OCI-LY1 (cell line): ENCODE data around the gene RAP1B.

ENCODE experiments used
- H2AFZ ChIP-seq: fragments of 200-600 bp; sonication (generic), shearing (Covaris generic); 2 replicates; pipeline ENCODE4 v1.6.0; 2014; ENCODE audit warnings: antibody characterized with exemption, mild to moderate bottlenecking, low read length
- H3F3A ChIP-seq: fragments of 200-600 bp; sonication (generic), shearing (Covaris generic); 2 replicates; pipeline ENCODE4 v1.6.0; 2014; ENCODE audit warnings: mild to moderate bottlenecking, antibody characterized with exemption, low read length, moderate library complexity; ENCODE audit not compliant: insufficient read depth
- H3K27ac ChIP-seq: fragments of 200-600 bp; sonication (generic); 2 replicates; pipeline ENCODE4 v1.5.1; 2014; ENCODE audit warnings: low read length, mixed run types, mild to moderate bottlenecking, low read depth; ENCODE audit not compliant: poor library complexity, severe bottlenecking
- H3K27me3 ChIP-seq: fragments of 200-600 bp; sonication (generic); 2 replicates; pipeline ENCODE4 v1.6.0; 2014; ENCODE audit warnings: antibody characterized with exemption, mild to moderate bottlenecking, low read length, moderate library complexity; ENCODE audit not compliant: insufficient read depth
- H3K36me3 ChIP-seq: fragments of 200-600 bp; sonication (generic); 2 replicates; pipeline ENCODE4 v1.6.1; 2014; ENCODE audit warnings: mild to moderate bottlenecking, antibody characterized with exemption, low read length, moderate library complexity, mixed read lengths; ENCODE audit not compliant: insufficient read depth
- H3K4me1 ChIP-seq: fragments of 200-600 bp; sonication (generic); 2 replicates; pipeline ENCODE4 v1.5.1; 2014; ENCODE audit warnings: mild to moderate bottlenecking, low read length, moderate library complexity; ENCODE audit not compliant: insufficient read depth, severe bottlenecking
- H3K4me2 ChIP-seq: fragments of 200-600 bp; sonication (generic), shearing (Covaris generic); 2 replicates; pipeline ENCODE4 v1.6.1; 2014; ENCODE audit warnings: low read length
- H3K4me3 ChIP-seq: fragments of 200-600 bp; sonication (generic); 2 replicates; pipeline ENCODE4 v1.5.1; 2014; ENCODE audit warnings: low read length, low read depth, mild to moderate bottlenecking, mixed read lengths; ENCODE audit not compliant: poor library complexity, severe bottlenecking
- H3K79me2 ChIP-seq: fragments of 200-600 bp; shearing (Covaris generic); 2 replicates; pipeline ENCODE4 v1.6.1; 2016; ENCODE audit warnings: mixed run types, low read length, mixed read lengths; ENCODE audit not compliant: insufficient read depth
- H3K9ac ChIP-seq: fragments of 200-600 bp; sonication (generic), shearing (Covaris generic); 2 replicates; pipeline ENCODE4 v1.6.1; 2014; ENCODE audit warnings: mild to moderate bottlenecking, low read length, mixed read lengths
- H3K9me2 ChIP-seq: fragments of 200-600 bp; sonication (generic), shearing (Covaris generic); 2 replicates; pipeline ENCODE4 v1.6.1; 2014; ENCODE audit warnings: low read depth, mild to moderate bottlenecking, low read length, mixed read lengths
- H3K9me3 ChIP-seq: fragments of 200-600 bp; shearing (Covaris generic); 2 replicates; pipeline ENCODE4 v1.6.1; 2014; ENCODE audit warnings: low read length, mixed read lengths
- H4K20me1 ChIP-seq: fragments of 200-600 bp; sonication (generic), shearing (Covaris generic); 2 replicates; pipeline ENCODE4 v1.6.0; 2016; ENCODE audit warnings: mild to moderate bottlenecking, low read length; ENCODE audit not compliant: insufficient read depth
- EZH2 ChIP-seq: fragments of 200-600 bp; sonication (generic), shearing (Covaris generic); IDR thresholded peaks from 2 replicates; pipeline ENCODE4 v1.8.0; 2017; ENCODE audit warnings: borderline replicate concordance, mixed run types, mild to moderate bottlenecking, antibody characterized with exemption, low read length, moderate library complexity, mixed read lengths
- TF ChIP-seq, protein P1 (sequence below): fragments of 200-600 bp; sonication (generic), shearing (Covaris generic); IDR thresholded peaks from 2 replicates; pipeline ENCODE4 v1.5.1; 2017; ENCODE audit warnings: mild to moderate bottlenecking, antibody characterized with exemption, low read length, moderate library complexity, mixed read lengths

The RAP1B gene

DNA sequence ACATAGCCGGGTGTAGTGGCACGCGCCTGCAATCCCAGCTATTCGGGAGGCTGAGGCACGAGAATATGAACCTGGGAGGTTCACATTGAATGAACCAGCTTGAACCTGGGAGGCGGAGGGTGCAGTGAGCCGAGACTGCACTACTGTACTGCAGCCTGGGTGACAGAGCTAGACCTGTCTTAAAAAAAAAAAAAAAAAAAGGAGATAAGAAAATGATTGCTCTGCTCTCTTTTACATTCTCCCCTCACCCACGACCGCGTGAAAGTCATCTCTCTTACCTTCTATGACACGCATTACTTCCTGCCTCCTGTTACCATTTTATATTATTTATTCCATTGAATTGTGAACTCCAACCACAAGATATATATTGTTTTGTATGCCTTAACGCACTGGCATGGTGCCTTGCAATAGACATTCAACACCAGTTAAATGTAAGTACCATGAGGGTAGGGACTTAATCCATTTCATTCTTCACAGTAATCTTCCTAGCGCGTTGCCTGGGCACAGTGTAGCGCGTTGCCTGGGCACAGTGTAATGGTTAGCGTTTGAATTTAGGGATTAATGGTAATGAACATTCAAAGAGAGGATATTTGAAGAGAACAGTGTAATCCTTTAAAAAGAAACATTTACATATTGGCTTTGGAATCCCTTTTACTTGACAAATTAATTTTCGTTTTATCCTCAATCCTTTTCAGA is 2.7 kb downstream of the RAP1B start:
- H3K9me2 ChIP-seq, result no peaks in the 10 kb centered on the region
- H3F3A ChIP-seq, result no peaks in the 10 kb centered on the region
- H3K4me1 ChIP-seq, result peaks cover 63% of the 10 kb centered on the region
- H3K9me3 ChIP-seq, result no peaks in the 10 kb centered on the region
- peak overlapping the region; percentile 84 for H3K27ac ChIP-seq
- no peaks in the 10 kb centered on the region for H4K20me1 ChIP-seq
- no peak for TF ChIP-seq EZH2
- TF ChIP-seq, protein P1, sequence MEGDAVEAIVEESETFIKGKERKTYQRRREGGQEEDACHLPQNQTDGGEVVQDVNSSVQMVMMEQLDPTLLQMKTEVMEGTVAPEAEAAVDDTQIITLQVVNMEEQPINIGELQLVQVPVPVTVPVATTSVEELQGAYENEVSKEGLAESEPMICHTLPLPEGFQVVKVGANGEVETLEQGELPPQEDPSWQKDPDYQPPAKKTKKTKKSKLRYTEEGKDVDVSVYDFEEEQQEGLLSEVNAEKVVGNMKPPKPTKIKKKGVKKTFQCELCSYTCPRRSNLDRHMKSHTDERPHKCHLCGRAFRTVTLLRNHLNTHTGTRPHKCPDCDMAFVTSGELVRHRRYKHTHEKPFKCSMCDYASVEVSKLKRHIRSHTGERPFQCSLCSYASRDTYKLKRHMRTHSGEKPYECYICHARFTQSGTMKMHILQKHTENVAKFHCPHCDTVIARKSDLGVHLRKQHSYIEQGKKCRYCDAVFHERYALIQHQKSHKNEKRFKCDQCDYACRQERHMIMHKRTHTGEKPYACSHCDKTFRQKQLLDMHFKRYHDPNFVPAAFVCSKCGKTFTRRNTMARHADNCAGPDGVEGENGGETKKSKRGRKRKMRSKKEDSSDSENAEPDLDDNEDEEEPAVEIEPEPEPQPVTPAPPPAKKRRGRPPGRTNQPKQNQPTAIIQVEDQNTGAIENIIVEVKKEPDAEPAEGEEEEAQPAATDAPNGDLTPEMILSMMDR, result no peak
- peaks cover 71% of the 10 kb centered on the region for H3K79me2 ChIP-seq
- H3K36me3 ChIP-seq, result peaks cover 13% of the 10 kb centered on the region
- H3K9ac ChIP-seq, result peak overlapping the region; percentile 91
- H3K4me3 ChIP-seq, result peak overlapping the region; percentile 83
- no peaks in the 10 kb centered on the region for H3K27me3 ChIP-seq
- H2AFZ ChIP-seq, result no peak overlapping the region
- peak overlapping the region; percentile 83 for H3K4me2 ChIP-seq

DNA sequence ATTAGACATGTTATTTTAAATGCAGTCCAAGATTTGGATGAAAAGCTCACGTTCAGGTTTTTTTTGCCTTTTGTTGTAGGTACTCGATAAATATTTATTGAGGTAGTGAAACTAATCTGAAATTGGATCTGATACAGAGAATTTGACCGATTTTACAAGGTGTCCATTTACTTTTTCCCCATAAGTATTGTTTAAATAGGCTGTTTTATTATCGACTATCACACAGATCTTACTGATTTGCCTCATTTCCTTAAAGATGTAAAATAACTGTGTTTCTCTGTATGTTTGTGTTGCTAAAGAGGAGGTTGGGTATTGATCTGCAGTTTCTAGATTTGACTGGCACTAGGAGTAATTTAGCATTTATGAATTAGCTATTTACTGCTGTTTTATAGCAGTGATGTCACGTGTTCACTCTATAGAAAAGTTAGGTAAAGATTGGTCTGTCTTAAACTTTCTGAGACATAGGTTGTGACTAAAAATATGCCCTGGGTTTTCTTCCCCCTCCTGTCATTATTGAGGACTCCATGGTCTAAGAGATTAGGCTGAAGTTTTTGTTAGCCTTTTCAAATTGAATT is 3.5 kb downstream of the RAP1B start:
- Histone ChIP-seq H3K4me1 (peaks cover 68% of the 10 kb centered on the region), H4K20me1 (no peaks in the 10 kb centered on the region), H3K9ac (peak overlapping the region; percentile 91), H3K4me3 (peak overlapping the region; percentile 83), H3K36me3 (peaks cover 21% of the 10 kb centered on the region), H3F3A (no peaks in the 10 kb centered on the region), H3K79me2 (peaks cover 79% of the 10 kb centered on the region), H3K9me3 (no peaks in the 10 kb centered on the region), H3K27me3 (no peaks in the 10 kb centered on the region), H3K4me2 (peak overlapping the region; percentile 83), H2AFZ (no peak overlapping the region), H3K27ac (peak overlapping the region; percentile 13), H3K9me2 (no peaks in the 10 kb centered on the region)
- no peak for TF ChIP-seq EZH2
- TF ChIP-seq, protein P1, result no peak

DNA sequence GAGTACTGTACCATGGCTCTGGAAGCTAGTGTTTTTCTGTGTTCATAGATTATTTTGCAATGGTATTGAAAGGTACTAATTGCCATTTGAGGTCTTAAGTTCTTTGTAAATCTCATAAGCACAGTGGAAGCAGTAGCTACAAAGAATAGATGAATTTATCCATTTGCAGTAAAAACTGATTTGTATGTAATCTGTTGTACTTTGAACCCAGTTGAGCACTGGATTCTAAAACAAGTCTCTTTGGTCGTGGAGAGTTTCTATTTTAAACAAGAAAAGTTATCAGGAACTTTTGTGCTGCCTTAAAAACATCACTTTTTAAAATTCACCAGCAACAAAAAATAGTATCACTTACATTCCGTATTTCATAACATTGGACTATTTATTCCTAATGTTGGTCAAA is 4.1 kb downstream of the RAP1B start:
- peak overlapping the region; percentile 83 for H3K4me2 ChIP-seq
- peaks cover 85% of the 10 kb centered on the region for H3K79me2 ChIP-seq
- H3K9me3 ChIP-seq, result no peaks in the 10 kb centered on the region
- TF ChIP-seq EZH2, result no peak
- TF ChIP-seq, protein P1, result no peak
- H3K27ac ChIP-seq, result peak overlapping the region; percentile 13
- H3F3A ChIP-seq, result no peaks in the 10 kb centered on the region
- no peaks in the 10 kb centered on the region for H4K20me1 ChIP-seq
- no peak overlapping the region for H2AFZ ChIP-seq
- peaks cover 22% of the 10 kb centered on the region for H3K36me3 ChIP-seq
- H3K4me3 ChIP-seq, result peak overlapping the region; percentile 83
- H3K27me3 ChIP-seq, result no peaks in the 10 kb centered on the region
- H3K9ac ChIP-seq, result peak overlapping the region; percentile 91
- no peaks in the 10 kb centered on the region for H3K9me2 ChIP-seq
- H3K4me1 ChIP-seq, result peaks cover 68% of the 10 kb centered on the region
